ENCODE results near the gene TOMM22.

TOMM22 gene

GRCh38 chr22:38655519-38656255 lies 26.1 kb upstream of the TOMM22 start:
- peaks cover 11% of the 10 kb centered on the region; the same call in 1 of the 2 replicates for H3F3A ChIP-seq (ENCODE audit: insufficient read depth, low read length)
- TF ChIP-seq EZH2 (optimal IDR thresholded peaks at IDR 0.05; ENCODE audit: low read depth, low read length), result no peak
- TF ChIP-seq EZH2phosphoT487 (IDR thresholded peaks at IDR 0.05; ENCODE audit: low read length), result no peak
- TF ChIP-seq, protein P1, sequence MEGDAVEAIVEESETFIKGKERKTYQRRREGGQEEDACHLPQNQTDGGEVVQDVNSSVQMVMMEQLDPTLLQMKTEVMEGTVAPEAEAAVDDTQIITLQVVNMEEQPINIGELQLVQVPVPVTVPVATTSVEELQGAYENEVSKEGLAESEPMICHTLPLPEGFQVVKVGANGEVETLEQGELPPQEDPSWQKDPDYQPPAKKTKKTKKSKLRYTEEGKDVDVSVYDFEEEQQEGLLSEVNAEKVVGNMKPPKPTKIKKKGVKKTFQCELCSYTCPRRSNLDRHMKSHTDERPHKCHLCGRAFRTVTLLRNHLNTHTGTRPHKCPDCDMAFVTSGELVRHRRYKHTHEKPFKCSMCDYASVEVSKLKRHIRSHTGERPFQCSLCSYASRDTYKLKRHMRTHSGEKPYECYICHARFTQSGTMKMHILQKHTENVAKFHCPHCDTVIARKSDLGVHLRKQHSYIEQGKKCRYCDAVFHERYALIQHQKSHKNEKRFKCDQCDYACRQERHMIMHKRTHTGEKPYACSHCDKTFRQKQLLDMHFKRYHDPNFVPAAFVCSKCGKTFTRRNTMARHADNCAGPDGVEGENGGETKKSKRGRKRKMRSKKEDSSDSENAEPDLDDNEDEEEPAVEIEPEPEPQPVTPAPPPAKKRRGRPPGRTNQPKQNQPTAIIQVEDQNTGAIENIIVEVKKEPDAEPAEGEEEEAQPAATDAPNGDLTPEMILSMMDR (IDR thresholded peaks at IDR 0.05; ENCODE audit: low read length), result no peak
- no peaks in the 10 kb centered on the region for H4K20me1 ChIP-seq (ENCODE audit: insufficient read depth, low read length)
- peak overlapping the region; percentile 98 for H3K4me3 ChIP-seq (ENCODE audit: low read length)
- H3K27me3 ChIP-seq (replicated peaks; ENCODE audit: insufficient read depth, low read length), result no peaks in the 10 kb centered on the region
- H3K9me3 ChIP-seq (replicated peaks; ENCODE audit: insufficient read depth, low read length), result no peaks in the 10 kb centered on the region
- H3K9ac ChIP-seq (ENCODE audit: low read length), result peak overlapping the region; percentile 99
- peaks cover 12% of the 10 kb centered on the region for H3K79me2 ChIP-seq (ENCODE audit: low read length)
- peak overlapping the region; percentile 99 for H3K4me2 ChIP-seq (ENCODE audit: low read depth, low read length)
- H3K9me2 ChIP-seq (replicated peaks; ENCODE audit: insufficient read depth, low read length), result no peaks in the 10 kb centered on the region
- peak overlapping the region; percentile 87; the same call in 1 of the 2 replicates for H3K27ac ChIP-seq (ENCODE audit: low read length)
- H3K4me1 ChIP-seq (ENCODE audit: low read length), result peaks cover 9% of the 10 kb centered on the region
- no peaks in the 10 kb centered on the region for H3K36me3 ChIP-seq (replicated peaks; ENCODE audit: insufficient read depth, low read length)
- DNase-seq, result no peak
- peak overlapping the region; percentile 92 for H2AFZ ChIP-seq (ENCODE audit: low read length)

DNA sequence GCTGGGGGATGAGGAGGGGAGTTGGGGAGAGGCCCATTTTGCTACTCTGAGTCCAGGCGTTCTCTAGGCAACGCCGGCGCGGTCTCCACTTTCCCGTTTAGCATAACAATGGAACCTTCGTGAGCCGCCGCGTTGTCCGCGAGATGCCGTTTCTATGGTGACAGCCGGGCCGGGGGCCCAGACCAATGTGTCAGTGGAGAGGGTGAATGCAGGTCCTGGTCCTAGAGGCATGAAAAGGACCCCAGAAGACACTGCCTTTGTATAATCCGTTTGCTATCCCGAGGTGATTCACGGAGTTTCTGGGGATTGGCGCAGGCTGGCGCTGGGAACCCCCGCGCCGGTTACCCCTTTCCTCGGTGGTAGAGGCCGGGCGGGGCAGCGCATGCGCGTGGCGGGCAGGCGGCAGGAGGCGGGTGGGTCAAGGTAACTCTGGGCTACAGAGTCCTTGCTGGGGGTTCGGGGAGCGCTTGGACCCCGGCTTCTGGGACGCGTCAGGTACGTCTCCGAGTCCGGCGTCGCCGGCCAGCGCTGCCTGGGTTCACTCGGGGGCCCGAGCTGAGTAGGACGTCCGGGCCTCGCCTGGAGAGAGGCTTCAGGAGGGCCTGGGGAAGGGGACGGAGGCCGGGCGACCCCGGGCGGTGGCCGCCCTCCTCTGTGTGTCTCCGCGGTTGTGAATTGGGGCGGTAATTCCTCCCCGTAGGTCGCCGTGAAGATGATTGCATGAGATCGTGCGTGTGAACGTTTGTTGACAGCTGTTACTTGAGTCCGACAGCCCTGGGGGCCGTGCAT lies 25.3 kb upstream of the TOMM22 start, which contains the start of the genes CBY1 and FAM227A:
TSS of gene CBY1 (plus strand) at position 383 of the 789 bp plus-strand sequence. CDS start 11,417 bp downstream, outside the sequence.
TSS of gene FAM227A (minus strand) at position 137 of the 789 bp plus-strand sequence. CDS start 6,224 bp downstream, outside the sequence.
- no peaks in the 10 kb centered on the region for H3K36me3 ChIP-seq (replicated peaks; ENCODE audit: insufficient read depth, low read length)
- peaks cover 9% of the 10 kb centered on the region for H3K4me1 ChIP-seq (ENCODE audit: low read length)
- TF ChIP-seq EZH2 (optimal IDR thresholded peaks at IDR 0.05; ENCODE audit: low read depth, low read length), result no peak
- no peak for TF ChIP-seq EZH2phosphoT487 (IDR thresholded peaks at IDR 0.05; ENCODE audit: low read length)
- TF ChIP-seq, protein P1 (IDR thresholded peaks at IDR 0.05; ENCODE audit: low read length), result no peak
- no peaks in the 10 kb centered on the region for H3K9me2 ChIP-seq (replicated peaks; ENCODE audit: insufficient read depth, low read length)
- H3K4me2 ChIP-seq (ENCODE audit: low read depth, low read length), result peak within 1 kb of the TSS; percentile 99
- peak within 1 kb of the TSS; percentile 98 for H3K4me3 ChIP-seq (ENCODE audit: low read length)
- peak within 1 kb of the TSS; percentile 99 for H3K9ac ChIP-seq (ENCODE audit: low read length)
- H4K20me1 ChIP-seq (ENCODE audit: insufficient read depth, low read length), result no peaks in the 10 kb centered on the region
- H3K27me3 ChIP-seq (replicated peaks; ENCODE audit: insufficient read depth, low read length), result no peaks in the 10 kb centered on the region
- DNase-seq, result peak; percentile 92
- H3F3A ChIP-seq (ENCODE audit: insufficient read depth, low read length), result peaks cover 11% of the 10 kb centered on the region; the same call in 1 of the 2 replicates
- H3K27ac ChIP-seq (ENCODE audit: low read length), result peak within 1 kb of the TSS; percentile 87
- H3K9me3 ChIP-seq (replicated peaks; ENCODE audit: insufficient read depth, low read length), result no peaks in the 10 kb centered on the region
- H2AFZ ChIP-seq (ENCODE audit: low read length), result peak within 1 kb of the TSS; percentile 92
- peaks cover 12% of the 10 kb centered on the region for H3K79me2 ChIP-seq (ENCODE audit: low read length)

- H3K9me3 ChIP-seq (replicated peaks; ENCODE audit: insufficient read depth, low read length), result no peaks in the 10 kb centered on the region
- no peaks in the 10 kb centered on the region for H3K36me3 ChIP-seq (replicated peaks; ENCODE audit: insufficient read depth, low read length)
- peak overlapping the region; percentile 99 for H3K9ac ChIP-seq (ENCODE audit: low read length)
- H3K79me2 ChIP-seq (ENCODE audit: low read length), result peaks cover 12% of the 10 kb centered on the region
- H3K27ac ChIP-seq (ENCODE audit: low read length), result peak overlapping the region; percentile 87; the same call in 1 of the 2 replicates
- peaks cover 11% of the 10 kb centered on the region; the same call in 1 of the 2 replicates for H3F3A ChIP-seq (ENCODE audit: insufficient read depth, low read length)
- H3K4me2 ChIP-seq (ENCODE audit: low read depth, low read length), result peak overlapping the region; percentile 99
- H3K4me3 ChIP-seq (ENCODE audit: low read length), result peak overlapping the region; percentile 98
- no peaks in the 10 kb centered on the region for H3K9me2 ChIP-seq (replicated peaks; ENCODE audit: insufficient read depth, low read length)
- peak overlapping the region; percentile 92 for H2AFZ ChIP-seq (ENCODE audit: low read length)
- peaks cover 9% of the 10 kb centered on the region for H3K4me1 ChIP-seq (ENCODE audit: low read length)
- peak; percentile 24 for DNase-seq
- H3K27me3 ChIP-seq (replicated peaks; ENCODE audit: insufficient read depth, low read length), result no peaks in the 10 kb centered on the region
- H4K20me1 ChIP-seq (ENCODE audit: insufficient read depth, low read length), result no peaks in the 10 kb centered on the region
- TF ChIP-seq, protein P1 (IDR thresholded peaks at IDR 0.05; ENCODE audit: low read length), result no peak
- TF ChIP-seq EZH2 (optimal IDR thresholded peaks at IDR 0.05; ENCODE audit: low read depth, low read length) (no peak), EZH2phosphoT487 (IDR thresholded peaks at IDR 0.05; ENCODE audit: low read length) (no peak)
Observed at GRCh38 chr22:38657045-38657909, 24.5 kb upstream of the TOMM22 start.

All from MM.1S (cell line).